Lower leg skin (tissue), 3 donors: ENCODE data around the gene CEP63.

Experiments used
- POLR2A ChIP-seq, 2 donors: fragments of 450-650 bp; IDR thresholded peaks; one replicate each; pipeline ENCODE4 v1.6.1; 2016 to 2017; ENCODE audit warnings: antibody characterized with exemption in 2 of 2, mild to moderate bottlenecking in 1 of 2, moderate library complexity in 1 of 2
- TF ChIP-seq, protein P1 (sequence below), 3 donors: fragments of 450-650 bp; IDR thresholded peaks; one replicate each; pipeline ENCODE4 v1.5.1; 2016; ENCODE audit warnings: antibody characterized with exemption in 3 of 3, mild to moderate bottlenecking in 3 of 3, moderate library complexity in 2 of 3

GRCh38 chr3:134485075-134485717, 661 bp upstream of the CEP63 start:
- TF ChIP-seq, protein P1, sequence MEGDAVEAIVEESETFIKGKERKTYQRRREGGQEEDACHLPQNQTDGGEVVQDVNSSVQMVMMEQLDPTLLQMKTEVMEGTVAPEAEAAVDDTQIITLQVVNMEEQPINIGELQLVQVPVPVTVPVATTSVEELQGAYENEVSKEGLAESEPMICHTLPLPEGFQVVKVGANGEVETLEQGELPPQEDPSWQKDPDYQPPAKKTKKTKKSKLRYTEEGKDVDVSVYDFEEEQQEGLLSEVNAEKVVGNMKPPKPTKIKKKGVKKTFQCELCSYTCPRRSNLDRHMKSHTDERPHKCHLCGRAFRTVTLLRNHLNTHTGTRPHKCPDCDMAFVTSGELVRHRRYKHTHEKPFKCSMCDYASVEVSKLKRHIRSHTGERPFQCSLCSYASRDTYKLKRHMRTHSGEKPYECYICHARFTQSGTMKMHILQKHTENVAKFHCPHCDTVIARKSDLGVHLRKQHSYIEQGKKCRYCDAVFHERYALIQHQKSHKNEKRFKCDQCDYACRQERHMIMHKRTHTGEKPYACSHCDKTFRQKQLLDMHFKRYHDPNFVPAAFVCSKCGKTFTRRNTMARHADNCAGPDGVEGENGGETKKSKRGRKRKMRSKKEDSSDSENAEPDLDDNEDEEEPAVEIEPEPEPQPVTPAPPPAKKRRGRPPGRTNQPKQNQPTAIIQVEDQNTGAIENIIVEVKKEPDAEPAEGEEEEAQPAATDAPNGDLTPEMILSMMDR (IDR thresholded peaks at IDR 0.05), result no peak
- no peak for TF ChIP-seq POLR2A (IDR thresholded peaks at IDR 0.05)
